ENCODE results near the gene MYO9A.

MYO9A gene

GRCh38 chr15:72117486-72118016 lies 399 bp downstream of the MYO9A start:
- no peaks in the 10 kb centered on the region for H3K9me3 ChIP-seq
- H3K4me3 ChIP-seq (ENCODE audit: low read depth, low read length), result peak overlapping the region; percentile 84
- no peaks in the 10 kb centered on the region; the same call in 1 of the 2 replicates for H3K36me3 ChIP-seq
- TF ChIP-seq CTCF (IDR thresholded peaks at IDR 0.05; ENCODE audit: low read depth, low read length), result no peak
- H3K4me1 ChIP-seq, result no peaks in the 10 kb centered on the region; the same call in 1 of the 2 replicates
- no peaks in the 10 kb centered on the region for H3K27me3 ChIP-seq
- DNase-seq, result peak; percentile 72

GRCh38 chr15:72116731-72117485 lies 1.0 kb downstream of the MYO9A start:
- DNase-seq, result peak; percentile 37
- no peaks in the 10 kb centered on the region for H3K9me3 ChIP-seq
- no peaks in the 10 kb centered on the region; the same call in 1 of the 2 replicates for H3K36me3 ChIP-seq
- TF ChIP-seq CTCF (IDR thresholded peaks at IDR 0.05; ENCODE audit: low read depth, low read length), result no peak
- no peaks in the 10 kb centered on the region for H3K27me3 ChIP-seq
- H3K4me3 ChIP-seq (ENCODE audit: low read depth, low read length), result peak overlapping the region; percentile 84
- no peaks in the 10 kb centered on the region; the same call in 1 of the 2 replicates for H3K4me1 ChIP-seq

GRCh38 chr15:72113347-72114031 lies 4.5 kb downstream of the MYO9A start:
- no peak for DNase-seq
- H3K27me3 ChIP-seq, result no peaks in the 10 kb centered on the region
- no peaks in the 10 kb centered on the region for H3K9me3 ChIP-seq
- H3K4me3 ChIP-seq (ENCODE audit: low read depth, low read length), result no peak overlapping the region
- no peaks in the 10 kb centered on the region; the same call in 1 of the 2 replicates for H3K4me1 ChIP-seq
- no peaks in the 10 kb centered on the region; the same call in 1 of the 2 replicates for H3K36me3 ChIP-seq
- no peak for TF ChIP-seq CTCF (IDR thresholded peaks at IDR 0.05; ENCODE audit: low read depth, low read length)

- no peaks in the 10 kb centered on the region; the same call in 1 of the 2 replicates for H3K4me1 ChIP-seq
- no peak overlapping the region for H3K4me3 ChIP-seq (ENCODE audit: low read depth, low read length)
- no peak for DNase-seq
- no peaks in the 10 kb centered on the region for H3K9me3 ChIP-seq
- no peak for TF ChIP-seq CTCF (IDR thresholded peaks at IDR 0.05; ENCODE audit: low read depth, low read length)
- H3K36me3 ChIP-seq, result no peaks in the 10 kb centered on the region; the same call in 1 of the 2 replicates
- H3K27me3 ChIP-seq, result no peaks in the 10 kb centered on the region
These were observed 5.1 kb downstream of the MYO9A start for GRCh38 chr15:72112805-72113204.

- DNase-seq, result no peak
- Histone ChIP-seq H3K9me3 (no peaks in the 10 kb centered on the region), H3K4me1 (no peaks in the 10 kb centered on the region; the same call in 1 of the 2 replicates), H3K36me3 (no peaks in the 10 kb centered on the region), H3K27me3 (no peaks in the 10 kb centered on the region), H3K4me3 (ENCODE audit: low read depth, low read length) (no peak overlapping the region)
- no peak for TF ChIP-seq CTCF (IDR thresholded peaks at IDR 0.05; ENCODE audit: low read depth, low read length)
These were observed 5.8 kb downstream of the MYO9A start for GRCh38 chr15:72112116-72112515.
